NCI-H2107 (cell line): Measurements from ENCODE around the gene NELL1.
"Not testable (repeated sequence)": the region's sequence is repeated elsewhere in the genome, so short reads cannot be mapped to it uniquely, and the experiment has no call there.

Source experiments
- DNase-seq: peaks from one replicate; lab custom pipeline; 2025; lab: John Stamatoyannopoulos, UW

Gene NELL1

DNA sequence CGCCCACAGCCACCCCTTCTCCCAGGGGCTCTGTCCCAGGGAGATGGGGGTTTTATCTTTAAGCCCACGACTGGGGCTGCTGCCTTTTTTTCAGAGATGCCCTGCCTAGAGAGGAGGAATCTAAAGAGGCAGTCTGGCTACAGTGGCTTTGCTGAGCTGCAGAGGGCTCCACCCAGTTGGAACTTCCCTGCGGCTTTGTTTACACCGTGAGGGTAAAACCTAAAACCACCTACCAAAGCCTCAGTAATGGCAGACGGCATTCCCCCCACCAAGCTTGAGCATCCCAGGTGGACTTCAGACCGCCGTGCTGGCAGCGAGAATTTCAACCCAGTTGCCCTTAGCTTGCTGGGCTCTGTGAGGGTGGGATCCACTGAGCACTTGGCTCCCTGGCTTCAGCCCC is 535.8 kb downstream of the NELL1 start:
- no peak for DNase-seq

- DNase-seq: no peak
Measured at GRCh38 chr11:21225860-21226259, 556.5 kb downstream of the NELL1 start.

DNA sequence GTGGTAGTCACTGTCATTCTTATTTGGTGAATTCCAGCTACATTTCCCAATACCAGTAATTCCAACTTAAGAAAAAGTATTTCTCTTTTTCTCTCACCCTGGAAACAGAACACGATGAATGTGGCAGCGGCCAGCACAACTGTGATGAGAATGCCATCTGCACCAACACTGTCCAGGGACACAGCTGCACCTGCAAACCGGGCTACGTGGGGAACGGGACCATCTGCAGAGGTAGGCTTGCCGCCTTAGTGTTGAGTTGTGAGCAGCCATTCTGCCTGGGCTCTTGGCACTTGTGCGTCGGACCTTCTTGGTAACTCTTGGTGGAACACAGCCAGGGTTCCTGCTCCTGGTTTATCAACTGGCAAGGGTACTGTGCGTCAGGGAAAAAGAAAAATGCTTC is 559.8 kb downstream of the NELL1 start:
- no peak for DNase-seq

- no peak for DNase-seq
Measured at GRCh38 chr11:21250196-21250595, 580.8 kb downstream of the NELL1 start.

DNA sequence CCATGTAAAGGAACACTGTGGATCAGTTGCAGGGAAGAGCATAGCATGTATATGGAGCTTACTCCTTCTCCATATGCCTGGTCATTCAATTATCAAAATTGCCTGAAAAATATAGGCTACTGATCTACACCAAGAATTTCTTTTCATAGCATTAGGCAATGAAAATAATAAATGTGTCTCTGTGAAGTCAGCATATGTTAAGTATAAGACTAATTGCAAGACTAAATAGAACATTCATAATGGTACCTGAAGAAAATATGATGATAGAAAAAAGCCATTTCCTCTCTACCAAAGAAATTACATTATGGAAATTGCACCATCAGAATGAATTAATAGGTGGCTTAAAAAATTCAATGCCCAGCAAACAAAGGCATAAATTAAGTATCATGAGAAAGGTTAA is 584.7 kb downstream of the NELL1 start:
- no peak for DNase-seq

GRCh38 chr11:21254790-21255189 is 585.4 kb downstream of the NELL1 start:
- no peak for DNase-seq

DNA sequence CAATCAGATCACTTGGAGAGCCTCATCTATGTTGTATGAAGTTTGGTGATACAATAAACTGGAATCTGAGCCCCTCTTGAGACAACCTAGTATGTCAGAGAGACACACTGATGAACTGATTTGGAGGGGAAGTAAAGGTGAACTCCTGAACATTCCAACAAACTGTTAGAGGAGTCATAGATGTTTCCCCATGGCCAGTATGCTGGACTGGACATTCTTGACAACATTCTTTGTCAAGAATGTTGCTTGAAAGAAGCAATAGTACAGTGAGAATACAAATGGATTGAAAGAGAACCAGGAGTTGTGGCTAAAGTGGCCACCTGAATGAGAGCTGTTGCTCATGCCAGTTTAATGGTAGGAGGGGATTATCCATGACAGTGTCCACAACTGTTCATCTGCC is 588.1 kb downstream of the NELL1 start:
- DNase-seq: no peak

- DNase-seq: no peak
Measured at GRCh38 chr11:21258414-21258813, 589.0 kb downstream of the NELL1 start.

- DNase-seq: no peak
Measured at GRCh38 chr11:21260101-21260500, 590.7 kb downstream of the NELL1 start.

GRCh38 chr11:21262992-21263391 is 593.6 kb downstream of the NELL1 start:
- no peak for DNase-seq

- no peak for DNase-seq
Measured at GRCh38 chr11:21264125-21264524, 594.7 kb downstream of the NELL1 start.

DNA sequence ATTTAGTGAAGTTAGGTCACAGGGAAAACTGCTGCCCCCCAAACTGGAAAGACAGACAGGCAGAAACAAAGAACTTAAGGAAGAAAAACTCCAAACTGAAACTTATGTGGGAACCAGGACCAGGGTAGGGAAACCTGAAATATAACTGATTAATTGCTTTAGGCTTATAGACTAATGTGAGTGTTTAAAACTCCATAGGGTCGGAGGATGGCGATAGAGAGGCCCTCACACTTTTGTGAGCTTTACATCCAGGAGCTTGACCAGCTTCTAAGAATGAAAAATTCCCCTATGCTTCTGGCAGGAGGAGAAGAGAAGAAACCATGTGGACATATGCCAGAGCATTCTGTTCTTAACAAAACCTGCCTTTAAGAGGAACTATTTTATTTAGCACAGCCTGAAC is 598.6 kb downstream of the NELL1 start:
- no peak for DNase-seq

DNA sequence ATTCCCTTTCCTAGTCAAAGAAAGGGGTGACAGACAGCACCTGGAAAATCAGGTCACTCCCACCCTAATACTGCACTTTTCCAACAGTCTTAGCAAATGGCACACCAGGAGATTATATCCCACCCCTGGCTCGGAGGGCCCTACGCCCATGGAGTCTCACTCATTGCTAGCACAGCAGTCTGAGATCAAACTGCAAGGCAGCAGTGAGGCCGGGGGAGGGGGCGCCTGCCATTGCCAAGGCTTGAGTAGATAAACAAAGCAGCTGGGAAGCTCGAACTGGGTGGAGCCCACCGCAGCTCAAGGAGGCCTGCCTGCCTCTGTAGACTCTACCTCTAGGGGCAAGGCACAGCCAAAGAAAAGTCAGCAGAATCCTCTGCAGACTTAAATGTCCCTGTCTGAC is 602.8 kb downstream of the NELL1 start:
- DNase-seq: not testable (repeated sequence)

GRCh38 chr11:21278840-21279239 is 609.5 kb downstream of the NELL1 start:
- no peak for DNase-seq

GRCh38 chr11:21285104-21285503 is 615.7 kb downstream of the NELL1 start:
- DNase-seq: no peak

GRCh38 chr11:21289686-21290085 is 620.3 kb downstream of the NELL1 start:
- DNase-seq: no peak

DNA sequence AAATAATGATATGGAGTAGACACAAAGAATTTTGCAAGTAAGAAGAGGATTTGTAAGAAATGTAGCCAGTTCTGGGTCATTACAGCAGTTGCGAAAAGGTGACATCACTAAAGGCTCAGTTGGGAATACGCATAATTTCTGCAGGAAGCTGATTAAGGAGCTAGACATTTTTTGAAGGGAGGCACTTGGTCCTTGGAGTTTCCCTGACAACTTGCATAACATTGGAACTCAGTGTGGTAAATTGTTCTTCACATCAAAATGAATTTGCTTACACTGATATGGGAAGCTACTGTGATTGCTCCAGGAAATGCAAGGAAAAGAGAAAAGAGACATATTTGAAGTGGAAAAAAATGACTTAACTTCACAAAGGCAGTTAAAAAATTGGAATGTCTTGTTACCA is 626.1 kb downstream of the NELL1 start:
- no peak for DNase-seq

DNA sequence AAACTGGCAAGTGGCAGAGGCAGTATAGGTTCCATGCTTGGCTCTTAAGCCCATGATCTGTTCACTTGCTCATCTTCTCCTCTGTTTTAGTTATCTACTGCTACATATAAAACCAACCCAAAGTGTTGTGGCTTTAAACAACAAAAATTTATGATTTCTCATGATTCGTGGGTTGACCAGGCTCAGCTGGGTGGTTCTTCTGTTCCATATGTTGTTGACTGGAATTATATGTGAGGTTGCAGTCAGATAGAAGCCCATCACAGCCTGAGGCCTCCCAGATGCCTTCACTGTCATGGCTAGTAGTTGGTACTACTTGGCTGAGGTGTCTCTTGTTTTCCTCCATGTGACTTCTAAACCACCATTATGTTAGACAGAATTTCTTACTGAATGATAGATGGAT is 632.6 kb downstream of the NELL1 start:
- no peak for DNase-seq

DNA sequence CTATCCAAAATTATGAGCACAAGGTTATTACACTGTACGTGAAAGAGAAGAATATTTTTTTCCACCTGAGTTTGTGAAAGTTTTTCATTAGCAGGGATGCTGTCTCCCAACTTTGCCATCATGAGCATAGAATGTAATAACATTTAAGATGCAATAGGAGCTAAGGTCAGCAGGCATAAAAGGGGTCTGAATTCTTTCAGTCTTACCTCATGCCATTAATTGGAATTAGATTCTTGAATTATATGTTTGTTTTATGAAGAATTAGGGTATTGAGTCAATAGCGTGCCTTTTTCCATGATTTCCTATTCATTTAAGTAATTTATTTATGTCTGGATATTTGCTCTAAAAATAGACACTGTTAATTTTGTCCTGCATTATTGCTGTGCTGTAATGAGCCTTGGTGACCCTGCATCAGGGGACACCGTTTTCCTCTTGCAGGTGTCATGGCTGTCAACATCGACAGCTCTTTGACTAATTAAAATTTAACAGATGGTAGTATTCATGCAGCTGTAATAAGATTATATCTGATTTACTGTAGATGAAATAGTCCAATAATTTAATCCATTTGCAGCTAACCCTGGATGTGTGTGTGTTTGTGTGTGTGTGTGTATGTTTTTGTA is 637.5 kb downstream of the NELL1 start:
- DNase-seq: no peak

DNA sequence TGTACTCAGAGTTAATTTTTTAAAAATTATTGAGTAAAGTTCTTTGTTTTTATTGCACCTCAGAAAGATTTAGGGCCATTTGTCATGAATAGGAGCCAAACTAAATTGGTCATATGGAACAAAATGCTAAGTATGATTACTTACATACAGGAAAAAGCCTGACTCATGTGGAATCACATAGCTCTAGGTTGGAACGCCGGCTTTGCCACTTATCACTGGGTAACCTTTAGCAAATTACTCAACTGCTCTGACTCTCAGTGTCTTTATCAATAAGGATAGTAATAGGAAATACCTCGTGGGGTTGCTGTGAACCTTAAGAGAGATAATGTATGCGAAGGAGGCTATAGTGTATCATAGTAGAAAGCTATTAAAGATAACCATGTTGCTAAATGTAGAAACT is 638.5 kb downstream of the NELL1 start:
- DNase-seq: no peak

DNA sequence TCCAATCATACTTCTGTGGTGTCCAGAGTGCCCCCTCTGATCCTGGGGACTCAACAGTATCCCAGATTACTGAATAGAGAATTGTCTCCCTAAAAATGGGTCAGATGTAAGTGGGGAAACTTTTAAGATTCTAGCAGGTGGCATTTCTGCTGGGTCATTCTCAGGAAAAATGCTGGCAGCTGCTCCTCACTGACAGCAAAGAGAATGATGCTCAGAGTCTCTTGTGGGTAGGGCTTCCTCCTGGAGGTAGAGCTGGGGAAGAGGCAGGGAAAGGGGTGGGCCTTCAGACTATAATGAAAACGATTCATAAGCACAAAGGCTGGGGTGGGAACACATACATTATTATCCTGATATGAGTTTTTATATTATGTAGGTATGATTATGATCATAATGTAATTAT is 647.2 kb downstream of the NELL1 start:
- no peak for DNase-seq

DNA sequence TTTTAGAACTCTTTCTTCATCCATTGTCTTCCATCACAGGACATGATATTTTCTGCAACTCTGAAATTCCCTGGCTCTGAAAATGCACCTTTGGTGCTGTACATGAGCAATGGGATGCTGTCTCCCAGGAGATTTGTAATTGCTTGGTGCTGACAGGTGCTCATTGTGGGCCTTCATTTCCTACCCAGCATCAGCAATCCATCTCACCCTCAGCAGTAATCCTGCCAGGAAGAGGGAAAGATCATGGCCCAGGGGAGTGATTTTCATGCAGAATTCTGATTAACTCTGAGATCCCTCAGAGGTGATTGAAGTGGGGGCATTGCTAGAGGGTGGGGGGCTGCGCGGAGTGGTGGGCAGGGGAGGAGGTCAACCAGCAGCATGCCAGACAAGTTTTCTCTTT is 651.7 kb downstream of the NELL1 start:
- DNase-seq: no peak

- no peak for DNase-seq
Measured at GRCh38 chr11:21321530-21321929, 652.1 kb downstream of the NELL1 start.

- DNase-seq: no peak
Measured at GRCh38 chr11:21323617-21324016, 654.2 kb downstream of the NELL1 start.

DNA sequence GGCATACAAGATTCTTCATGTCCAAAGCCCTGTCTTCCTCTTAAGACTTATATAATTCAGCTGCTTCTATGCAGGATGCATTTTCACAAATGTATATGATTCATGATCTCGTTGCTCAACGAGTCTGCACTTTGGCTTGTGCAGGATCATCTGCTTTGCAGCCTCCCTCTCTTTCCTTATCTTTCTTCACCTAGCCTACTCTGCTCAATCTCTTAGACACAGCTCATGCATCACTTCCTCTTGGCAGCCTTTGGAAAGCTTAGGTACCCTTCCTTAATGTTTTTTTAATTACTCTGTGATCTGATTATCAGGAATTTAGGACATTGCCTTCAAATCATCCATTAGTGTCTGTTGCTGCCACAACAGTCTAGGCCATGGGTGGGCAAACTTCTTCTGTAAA is 673.8 kb downstream of the NELL1 start:
- DNase-seq: no peak
